Large intestine (tissue), 1 donor: ENCODE results near the gene SMIM30. TPM values are rescaled to one million over a fixed set of nuclear protein-coding genes. Genes with fewer than 3 reads are reported as not detected.

Experiments
- polyA plus RNA-seq: library from polyadenylated mRNA; unstranded; fragments of 120-200 nt; gene quantifications from one replicate; pipeline ENCODE4 v1.2.1, GENCODE V29; 2013

SMIM30 gene
- polyA plus RNA-seq, 1 donor = 79.9 TPM

Other genes starting within 250 kb of the SMIM30 start
- gene GPR85, start 31.7 kb downstream of the SMIM30 start, polyA plus RNA-seq = 3.1 TPM